NCI-H526 treated with DMSO at 0.1 percent for 48 hours (cell line): ENCODE measurements around the gene KIF17.
A peak's percentile ranks its signal among the peaks of the same experiment; 100 is the strongest.
"Not testable (repeated sequence)": the region's sequence is repeated elsewhere in the genome, so short reads cannot be mapped to it uniquely, and the experiment has no call there.

Source experiments
- DNase-seq: peaks from one replicate; lab custom pipeline; 2025; lab: John Stamatoyannopoulos, UW

The KIF17 gene

GRCh38 chr1:20686883-20687725 lies 30.7 kb downstream of the KIF17 start:
- DNase-seq, result no peak

GRCh38 chr1:20685741-20686140 lies 32.1 kb downstream of the KIF17 start:
- no peak for DNase-seq

DNA sequence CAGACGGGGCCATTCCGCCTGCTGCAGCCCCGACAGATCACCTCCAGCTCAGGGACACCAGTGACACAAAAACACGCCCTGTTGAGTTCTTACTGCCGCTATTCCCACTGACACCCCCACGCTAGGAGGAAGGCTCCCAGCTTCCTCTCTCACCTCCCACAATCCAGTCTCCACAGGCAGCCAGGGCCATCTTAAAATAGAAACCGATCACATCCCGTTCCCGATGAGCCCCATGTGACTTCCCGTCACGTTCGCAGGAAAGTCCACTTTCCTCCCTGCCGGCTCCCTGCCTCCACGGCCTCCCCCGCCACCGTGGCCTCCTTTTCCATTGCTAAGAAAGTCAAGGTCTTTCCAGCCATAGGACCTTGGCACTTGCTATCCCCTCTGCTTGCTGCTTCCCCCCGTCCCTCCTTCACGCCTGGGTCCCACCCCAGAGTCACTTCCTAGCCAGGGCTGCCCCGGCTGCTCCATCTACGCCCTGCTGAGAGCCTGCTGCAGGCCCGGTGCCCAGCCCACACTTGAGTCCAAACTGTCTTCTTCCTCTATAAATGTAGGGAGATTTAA lies 32.6 kb downstream of the KIF17 start:
- no peak for DNase-seq

DNA sequence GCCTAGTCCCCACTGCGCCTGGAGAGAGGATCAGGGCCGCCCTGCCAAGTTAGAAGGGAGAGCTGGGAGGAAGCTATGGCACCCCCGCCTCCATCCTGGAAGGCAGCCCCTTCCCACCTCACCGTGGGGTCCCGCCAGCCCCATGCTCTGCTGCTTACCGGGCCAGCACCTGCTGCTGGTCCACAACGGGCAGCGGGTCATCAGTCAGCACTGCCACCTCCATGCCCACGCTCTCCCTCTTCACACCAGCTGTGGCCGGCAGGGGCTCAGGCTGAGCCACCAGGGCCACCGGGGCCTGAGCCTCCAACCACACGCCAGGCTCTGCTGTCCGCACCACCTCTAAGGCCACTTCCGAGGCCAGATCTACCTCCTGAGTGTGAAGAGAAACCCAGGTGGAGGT lies 33.2 kb downstream of the KIF17 start:
- no peak for DNase-seq

DNA sequence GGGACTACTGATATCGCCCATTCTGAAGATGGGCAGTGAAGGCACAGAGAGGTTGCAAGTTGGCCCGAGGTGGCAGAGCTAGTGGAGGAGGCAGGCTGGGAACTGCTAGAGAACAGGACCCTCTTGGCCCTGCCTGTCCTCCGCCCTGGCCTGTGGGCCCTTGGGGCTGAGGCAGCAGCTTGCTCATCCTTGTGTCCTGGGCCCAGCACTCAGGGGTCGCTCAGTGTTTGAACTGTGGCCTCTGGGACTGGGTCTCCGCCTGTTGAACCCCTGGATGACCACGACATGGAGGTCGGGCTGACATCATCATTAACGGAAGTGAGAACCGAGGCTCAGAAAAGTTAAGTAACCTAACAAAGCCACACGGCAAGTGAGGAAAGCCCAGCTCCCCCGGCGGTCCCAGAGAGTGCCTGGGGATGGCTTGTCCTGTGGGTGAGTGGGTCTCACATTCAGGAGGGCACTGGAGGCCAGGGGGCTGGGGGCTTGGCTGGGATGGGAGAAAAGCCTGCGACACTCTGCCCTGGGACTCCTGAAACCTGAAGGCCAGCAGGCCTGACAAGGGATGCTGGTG lies 33.7 kb downstream of the KIF17 start:
- no peak for DNase-seq

DNA sequence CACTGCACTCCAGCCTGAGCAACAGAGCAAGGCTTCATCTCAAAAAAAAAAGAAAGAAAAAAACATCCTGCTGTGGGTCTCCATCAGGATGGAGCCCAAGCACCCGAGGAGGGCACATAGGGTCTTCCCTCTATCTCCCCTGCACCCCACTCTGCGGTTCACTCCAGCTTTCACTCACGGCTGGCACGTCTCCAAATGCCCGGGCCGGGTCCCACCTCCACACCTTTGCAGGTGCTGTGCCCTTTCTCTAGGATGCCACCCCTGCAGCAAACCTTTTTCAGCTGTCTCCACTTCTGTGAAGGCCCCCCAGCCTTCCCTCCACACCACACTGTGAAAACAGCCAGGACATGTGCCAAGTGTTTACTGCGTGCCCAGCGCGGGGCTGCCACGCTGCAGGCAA lies 34.2 kb downstream of the KIF17 start:
- DNase-seq, result no peak

DNA sequence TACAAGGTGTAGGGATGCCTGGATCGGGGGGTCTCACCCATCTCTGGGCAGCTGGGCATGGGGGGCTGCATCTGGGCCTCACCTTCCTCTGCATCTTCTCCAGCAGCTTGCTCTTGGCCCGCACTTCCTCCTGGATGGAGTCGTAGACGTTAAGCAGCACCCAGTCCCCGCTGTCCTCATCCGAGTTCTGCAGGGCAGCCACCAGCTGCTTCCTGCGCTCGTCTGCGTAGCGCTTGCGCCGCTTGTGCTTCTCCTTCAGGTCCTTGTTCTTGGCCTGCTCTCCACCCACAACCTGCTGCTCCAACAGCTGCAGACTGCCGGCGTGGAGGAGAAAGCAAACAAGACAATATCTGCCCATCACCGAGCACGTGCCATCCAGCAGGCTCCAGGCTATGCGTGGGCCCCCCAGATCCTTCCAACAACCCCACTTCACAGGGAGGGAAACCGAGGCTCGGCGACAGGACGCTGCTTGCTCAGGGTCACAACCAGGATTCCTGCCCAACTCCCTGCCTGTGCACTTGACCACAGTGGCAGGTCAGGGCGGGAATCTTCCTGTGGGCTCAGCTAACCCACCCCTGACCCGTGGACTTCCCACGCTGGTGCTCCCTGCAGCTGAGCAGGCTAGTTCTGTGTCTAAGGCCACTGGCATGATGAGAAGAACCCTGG lies 35.1 kb downstream of the KIF17 start:
- DNase-seq, result no peak

GRCh38 chr1:20681999-20682398 lies 35.8 kb downstream of the KIF17 start:
- no peak for DNase-seq

- DNase-seq, result no peak
Measured at GRCh38 chr1:20680269-20680668, 37.5 kb downstream of the KIF17 start.

- DNase-seq, result no peak
Measured at GRCh38 chr1:20678599-20678998, 39.2 kb downstream of the KIF17 start.

DNA sequence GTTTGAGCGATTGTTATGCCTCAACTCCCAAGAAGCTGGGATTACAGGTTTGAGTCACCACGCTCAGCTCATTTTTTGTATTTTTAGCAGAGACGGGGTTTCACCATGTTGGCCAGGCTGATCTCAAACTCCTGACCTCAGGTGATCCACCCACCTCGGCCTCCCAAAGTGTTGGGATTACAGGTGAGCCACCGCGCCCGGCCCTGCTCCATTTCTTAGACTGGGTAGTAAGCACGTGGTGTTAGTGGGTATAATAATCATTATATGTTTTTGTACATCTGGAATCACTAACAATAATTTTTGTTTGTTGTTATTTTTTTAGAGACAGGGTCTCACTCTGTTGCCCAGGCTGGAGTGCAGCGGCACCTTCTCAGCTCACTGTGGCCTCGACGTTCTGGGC lies 44.2 kb downstream of the KIF17 start:
- not testable (repeated sequence) for DNase-seq

DNA sequence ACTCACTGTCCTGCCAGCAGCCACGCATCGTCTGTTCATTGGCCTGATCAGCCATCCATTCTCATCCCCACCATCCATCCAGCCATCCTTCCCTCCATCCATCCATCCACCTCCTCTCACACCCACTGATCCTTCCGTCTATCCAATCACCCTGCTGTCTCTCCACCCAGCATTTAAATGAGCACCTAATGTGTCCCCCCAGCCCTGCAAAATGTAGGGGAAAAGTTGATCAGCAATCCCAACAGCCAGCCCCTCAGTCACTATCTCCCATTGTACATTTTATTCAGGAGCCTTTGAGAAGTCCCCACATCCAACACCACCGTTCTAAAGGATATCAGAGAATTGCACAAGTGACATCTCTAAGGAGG lies 45.6 kb downstream of the KIF17 start:
- no peak for DNase-seq

GRCh38 chr1:20670936-20671335 lies 46.9 kb downstream of the KIF17 start:
- no peak for DNase-seq

DNA sequence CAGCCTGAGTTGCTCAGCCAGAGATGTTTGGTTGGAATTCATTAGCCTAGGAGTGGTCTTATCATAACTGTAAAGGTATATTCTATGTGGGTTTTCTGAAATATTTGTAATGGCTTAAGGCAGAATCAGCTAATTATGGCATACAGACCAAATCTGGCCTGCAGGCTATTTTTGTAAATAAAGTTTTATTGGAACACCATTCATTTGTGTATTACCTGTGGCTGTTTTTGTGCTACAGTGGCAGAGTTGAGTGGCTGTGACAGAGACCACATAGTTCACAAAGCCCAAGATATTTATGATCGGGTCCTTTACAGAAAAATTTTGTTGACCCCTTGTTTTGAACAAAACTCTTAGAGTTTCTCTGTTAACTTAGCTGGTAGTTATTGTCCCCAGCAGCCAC lies 49.2 kb downstream of the KIF17 start:
- DNase-seq, result no peak

- DNase-seq, result no peak
Measured at GRCh38 chr1:20666804-20667203, 51.0 kb downstream of the KIF17 start.

DNA sequence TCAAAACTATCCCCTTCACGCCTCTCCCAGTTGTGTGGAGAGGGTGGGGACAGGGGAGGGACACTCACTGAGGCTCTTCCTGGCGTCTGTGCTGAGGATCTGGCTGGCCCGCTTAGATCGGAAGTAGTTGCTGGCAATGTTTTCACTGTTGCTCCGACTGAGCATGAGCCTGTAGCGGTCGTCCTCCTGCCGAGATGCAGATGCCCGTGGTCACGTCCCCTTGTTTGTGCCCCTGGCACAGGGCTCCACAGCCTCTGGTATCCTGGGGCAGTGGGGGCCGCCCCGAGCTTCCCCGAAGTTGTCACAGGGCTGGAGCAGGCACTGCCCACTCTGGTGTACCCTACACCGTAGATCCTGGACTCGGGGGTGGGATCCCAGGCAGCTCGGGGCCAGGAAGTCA lies 51.7 kb downstream of the KIF17 start:
- DNase-seq, result no peak

GRCh38 chr1:20665726-20666125 lies 52.1 kb downstream of the KIF17 start:
- DNase-seq, result no peak

DNA sequence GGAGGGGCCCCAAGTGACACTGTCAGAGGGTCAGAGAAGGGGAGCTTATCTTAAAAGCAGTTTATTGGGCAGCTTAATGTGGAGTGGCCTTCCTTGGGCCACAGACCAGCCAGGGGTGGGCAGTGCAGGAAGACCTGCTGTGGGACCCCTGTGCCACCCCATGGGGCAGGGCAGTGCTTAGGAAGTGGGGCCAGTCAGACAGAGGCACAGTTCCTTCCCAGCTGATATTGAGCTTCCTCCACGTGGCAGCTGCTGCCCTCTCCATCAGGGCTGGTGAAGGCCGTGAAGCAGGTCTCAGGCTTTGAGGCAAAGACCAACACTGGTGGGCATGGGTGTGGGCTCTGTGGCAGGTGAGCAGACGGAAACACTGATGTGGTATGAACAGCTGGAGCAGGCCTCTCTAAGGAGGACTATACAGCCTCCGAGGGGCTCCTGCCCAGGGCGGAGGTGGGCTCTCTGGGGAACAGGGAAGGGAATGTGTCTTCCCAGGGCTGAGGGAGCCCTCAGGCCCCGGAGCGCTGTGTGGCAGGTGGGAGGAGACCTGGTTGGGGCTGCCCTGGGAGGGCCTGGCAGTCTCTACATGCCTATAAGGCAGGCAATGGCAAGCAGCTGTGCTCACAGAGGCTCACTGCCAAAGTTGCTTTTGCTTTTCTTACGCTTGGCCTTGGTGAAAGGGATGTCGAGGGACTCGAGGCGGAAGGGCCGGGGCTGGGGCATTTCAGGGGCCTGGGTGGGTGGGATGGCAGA lies 53.7 kb downstream of the KIF17 start:
- DNase-seq, result no peak

DNA sequence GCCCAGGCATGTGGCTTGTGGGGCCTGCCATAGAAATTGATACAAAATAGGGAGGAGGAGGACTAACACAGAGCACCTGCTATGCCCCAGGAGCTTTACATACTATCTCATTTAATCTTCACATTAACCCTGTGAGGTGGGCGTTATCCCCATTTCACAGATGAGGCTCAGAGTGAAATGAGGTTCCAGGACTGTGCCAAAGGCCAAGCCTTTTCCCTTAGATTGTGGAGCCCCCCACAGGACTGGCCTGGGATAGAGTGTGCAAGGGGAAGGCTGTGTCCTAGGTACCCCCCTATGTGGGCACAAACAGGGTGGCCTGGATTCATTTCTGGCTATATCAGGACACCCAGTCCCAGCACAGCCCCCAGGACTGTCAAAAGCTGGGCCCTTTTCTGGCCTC lies 54.4 kb downstream of the KIF17 start:
- no peak for DNase-seq

- no peak for DNase-seq
Measured at GRCh38 chr1:20662110-20662475, 55.7 kb downstream of the KIF17 start.

GRCh38 chr1:20661207-20662109 lies 56.3 kb downstream of the KIF17 start, which contains the start of gene DDOST:
DDOST (minus strand) TSS chr1:20661369; CDS start chr1:20661350, 19 bp downstream.
- peak; percentile 88 for DNase-seq
